K562 (cell line): ENCODE data around the gene KLHL12. TPM values are rescaled to one million over a fixed set of nuclear protein-coding genes. Genes with fewer than 3 reads are reported as not detected.

Experiments
- CBX3 ChIP-seq, 2 experiments: IDR thresholded peaks; 1 replicate in 1 of 2; 2 replicates in 1 of 2; pipeline ENCODE4 v1.6.1; 2012; ENCODE audit warnings: inconsistent platforms in 2 of 2, low read length in 2 of 2, borderline replicate concordance in 1 of 2, control low read depth in 1 of 2
- E2F4 ChIP-seq: sonication (generic); formaldehyde crosslinking; IDR thresholded peaks from 2 replicates; pipeline ENCODE4 v1.8.0; 2022; ENCODE audit warnings: mild to moderate bottlenecking, low read depth, missing genetic modification reagents
- ETV5 ChIP-seq: sonication (generic); formaldehyde crosslinking; IDR thresholded peaks from 2 replicates; pipeline ENCODE4 v1.4.0; 2020; ENCODE audit warnings: low read depth, mild to moderate bottlenecking, missing genetic modification reagents
- FOXA3 ChIP-seq, 2 experiments: fragments of 450-650 bp in 1 of 2; sonication (generic) in 1 of 2; formaldehyde crosslinking; IDR thresholded peaks in 1 of 2; conservative IDR thresholded peaks in 1 of 2; 2 replicates each; pipeline versions ENCODE4 v1.4.0 to v1.8.0; 2020 to 2022; ENCODE audit warnings: mild to moderate bottlenecking in 2 of 2, missing genetic modification reagents in 1 of 2
- FOXP1 ChIP-seq: sonication (generic); formaldehyde crosslinking; IDR thresholded peaks from 2 replicates; pipeline ENCODE4 v1.8.0; 2022; ENCODE audit warnings: mild to moderate bottlenecking, missing genetic modification reagents
- HDAC8 ChIP-seq: fragments of 450-650 bp; IDR thresholded peaks from 2 replicates; pipeline ENCODE4 v1.6.1; 2016; ENCODE audit warnings: mild to moderate bottlenecking, missing genetic modification characterization, moderate library complexity, missing compliant biosample characterization
- ILK ChIP-seq: fragments of 450-650 bp; IDR thresholded peaks from 2 replicates; pipeline ENCODE4 v1.6.1; 2016; ENCODE audit warnings: missing genetic modification characterization, low read depth, mild to moderate bottlenecking, missing compliant biosample characterization, moderate library complexity, borderline replicate concordance
- PHB ChIP-seq: fragments of 250-450 bp; sonication (Bioruptor Pico); IDR thresholded peaks from 2 replicates; pipeline ENCODE4 v1.5.0; 2021
- SIN3B ChIP-seq: fragments of 450-650 bp; IDR thresholded peaks from 2 replicates; pipeline ENCODE4 v1.6.1; 2017; ENCODE audit warnings: low read depth, mild to moderate bottlenecking, moderate library complexity
- TCF3 ChIP-seq: sonication (generic); formaldehyde crosslinking; IDR thresholded peaks from 2 replicates; pipeline ENCODE4 v1.4.0; 2020; ENCODE audit warnings: mild to moderate bottlenecking, missing genetic modification reagents
- ZNF274 ChIP-seq: IDR thresholded peaks from 2 replicates; pipeline ENCODE4 v1.6.1; 2011; ENCODE audit warnings: low read depth, mild to moderate bottlenecking, low read length, moderate library complexity, borderline replicate concordance
- ZNF395 ChIP-seq: fragments of 200-800 bp; sonication (Bioruptor generic); IDR thresholded peaks from 2 replicates; pipeline ENCODE4 v1.6.1; 2017; ENCODE audit warnings: missing genetic modification characterization, missing compliant biosample characterization
- polyA plus RNA-seq, 8 experiments: library from polyadenylated mRNA; depleted of rRNA in 4 of 8; stranded (reverse) in 5 of 8; unstranded in 3 of 8; fragments of >200 nt; fragmentation: Nextera tagmentation in 2 of 8; fragmentation: Illumina TruSeq in 1 of 8; extraction: Ambion mirVana in 2 of 8; extraction: Trizol in 1 of 8; gene quantifications; 2 replicates each; pipeline versions ENCODE4 v1.2.1 to v1.2.3, GENCODE V29; 2011 to 2014; ENCODE audit warnings: inconsistent platforms in 1 of 8, missing spikeins in 1 of 8
- total RNA-seq, 7 experiments: library from RNA; depleted of rRNA in 6 of 7; stranded (reverse); fragments of >200 nt in 6 of 7; fragmentation: Illumina TruSeq in 2 of 7; extraction: Trizol in 2 of 7; gene quantifications; 2 replicates each; pipeline versions ENCODE4 v1.2.1 to v1.2.3, GENCODE V29; 2011 to 2021; ENCODE audit warnings: low replicate concordance in 1 of 7
- TF ChIP-seq, protein P1 (sequence below): fragments of 250-450 bp; sonication (Bioruptor Pico); IDR thresholded peaks from 2 replicates; pipeline ENCODE4 v1.8.0; 2022; ENCODE audit warnings: inconsistent platforms, mild to moderate bottlenecking, moderate library complexity, borderline replicate concordance
- TF ChIP-seq, protein P2 (sequence below), 2 experiments: fragments of 450-650 bp; IDR thresholded peaks; 2 replicates each; pipeline ENCODE4 v1.6.1; 2016; ENCODE audit warnings: mild to moderate bottlenecking in 2 of 2, borderline replicate concordance in 1 of 2, low read depth in 1 of 2, moderate library complexity in 1 of 2

KLHL12 gene
- total and polyA plus RNA-seq, 9 of the 15 experiments (the other 6 are each of a cell fraction or from before 2014, with no cell fraction given) = 23.1 to 85.1 (median 35.0) TPM

DNA sequence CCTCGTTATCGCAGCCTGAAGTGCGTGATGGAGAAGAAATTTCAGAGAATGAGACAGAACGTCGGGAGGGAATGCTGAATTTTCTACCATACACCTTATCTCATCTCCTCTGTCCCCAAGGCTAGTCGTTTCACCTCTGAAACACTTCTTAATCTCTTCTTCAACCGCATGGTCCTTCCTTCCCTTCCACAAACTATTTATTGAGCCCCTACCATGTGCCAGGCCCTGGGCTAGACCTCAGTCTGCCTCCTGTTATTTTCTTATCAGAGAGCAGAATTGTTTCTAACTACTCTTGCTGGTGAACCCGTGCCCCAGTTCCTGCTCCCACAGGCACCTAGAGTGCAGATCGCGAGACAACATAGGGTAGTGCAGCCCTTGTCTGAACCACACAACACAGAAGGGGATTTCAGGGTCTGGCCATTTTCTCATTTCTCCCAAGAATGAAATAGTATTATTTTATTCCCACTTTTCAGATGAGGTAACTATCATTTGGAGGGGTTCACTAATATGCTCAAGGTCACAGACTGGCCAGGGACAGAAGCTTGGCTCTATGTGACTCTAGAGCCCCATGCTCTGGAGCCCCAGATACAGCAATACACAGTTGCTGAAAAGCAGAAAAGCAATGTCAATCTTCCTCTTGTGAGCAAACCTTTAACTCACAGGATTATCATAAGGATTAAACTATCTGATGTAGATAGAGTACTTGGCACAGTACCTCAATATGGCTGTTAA lies 31.7 kb upstream of the KLHL12 start (continued):
- TF ChIP-seq, protein P1, sequence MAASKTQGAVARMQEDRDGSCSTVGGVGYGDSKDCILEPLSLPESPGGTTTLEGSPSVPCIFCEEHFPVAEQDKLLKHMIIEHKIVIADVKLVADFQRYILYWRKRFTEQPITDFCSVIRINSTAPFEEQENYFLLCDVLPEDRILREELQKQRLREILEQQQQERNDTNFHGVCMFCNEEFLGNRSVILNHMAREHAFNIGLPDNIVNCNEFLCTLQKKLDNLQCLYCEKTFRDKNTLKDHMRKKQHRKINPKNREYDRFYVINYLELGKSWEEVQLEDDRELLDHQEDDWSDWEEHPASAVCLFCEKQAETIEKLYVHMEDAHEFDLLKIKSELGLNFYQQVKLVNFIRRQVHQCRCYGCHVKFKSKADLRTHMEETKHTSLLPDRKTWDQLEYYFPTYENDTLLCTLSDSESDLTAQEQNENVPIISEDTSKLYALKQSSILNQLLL (CRISPR knock-in tag) = no peak
- TF ChIP-seq ZNF274 (no peak), ETV5 (CRISPR knock-in tag) (0 out of 2 replicates have a peak, but pooled peaks have one; percentile 9), SIN3B (no peak), PHB (no peak), ILK (tag) (no peak), ZNF395 (CRISPR knock-in tag) (0 out of 2 replicates have a peak, but pooled peaks have one; percentile 3), HDAC8 (tag) (no peak), TCF3 (no peak), FOXA3 (CRISPR knock-in tag; conservative IDR thresholded peaks at IDR 0.05 in 1 of 2, IDR thresholded peaks at IDR 0.05 in 1 of 2) (no peak; a peak in 1 of 4 replicates), E2F4 (CRISPR knock-in tag) (no peak), CBX3 (IDR thresholded peaks at IDR 0.05; ENCODE audit: borderline replicate concordance in 1 of 2, low read length in 2 of 2) (no peak), FOXP1 (CRISPR knock-in tag) (no peak)
- TF ChIP-seq, protein P2, sequence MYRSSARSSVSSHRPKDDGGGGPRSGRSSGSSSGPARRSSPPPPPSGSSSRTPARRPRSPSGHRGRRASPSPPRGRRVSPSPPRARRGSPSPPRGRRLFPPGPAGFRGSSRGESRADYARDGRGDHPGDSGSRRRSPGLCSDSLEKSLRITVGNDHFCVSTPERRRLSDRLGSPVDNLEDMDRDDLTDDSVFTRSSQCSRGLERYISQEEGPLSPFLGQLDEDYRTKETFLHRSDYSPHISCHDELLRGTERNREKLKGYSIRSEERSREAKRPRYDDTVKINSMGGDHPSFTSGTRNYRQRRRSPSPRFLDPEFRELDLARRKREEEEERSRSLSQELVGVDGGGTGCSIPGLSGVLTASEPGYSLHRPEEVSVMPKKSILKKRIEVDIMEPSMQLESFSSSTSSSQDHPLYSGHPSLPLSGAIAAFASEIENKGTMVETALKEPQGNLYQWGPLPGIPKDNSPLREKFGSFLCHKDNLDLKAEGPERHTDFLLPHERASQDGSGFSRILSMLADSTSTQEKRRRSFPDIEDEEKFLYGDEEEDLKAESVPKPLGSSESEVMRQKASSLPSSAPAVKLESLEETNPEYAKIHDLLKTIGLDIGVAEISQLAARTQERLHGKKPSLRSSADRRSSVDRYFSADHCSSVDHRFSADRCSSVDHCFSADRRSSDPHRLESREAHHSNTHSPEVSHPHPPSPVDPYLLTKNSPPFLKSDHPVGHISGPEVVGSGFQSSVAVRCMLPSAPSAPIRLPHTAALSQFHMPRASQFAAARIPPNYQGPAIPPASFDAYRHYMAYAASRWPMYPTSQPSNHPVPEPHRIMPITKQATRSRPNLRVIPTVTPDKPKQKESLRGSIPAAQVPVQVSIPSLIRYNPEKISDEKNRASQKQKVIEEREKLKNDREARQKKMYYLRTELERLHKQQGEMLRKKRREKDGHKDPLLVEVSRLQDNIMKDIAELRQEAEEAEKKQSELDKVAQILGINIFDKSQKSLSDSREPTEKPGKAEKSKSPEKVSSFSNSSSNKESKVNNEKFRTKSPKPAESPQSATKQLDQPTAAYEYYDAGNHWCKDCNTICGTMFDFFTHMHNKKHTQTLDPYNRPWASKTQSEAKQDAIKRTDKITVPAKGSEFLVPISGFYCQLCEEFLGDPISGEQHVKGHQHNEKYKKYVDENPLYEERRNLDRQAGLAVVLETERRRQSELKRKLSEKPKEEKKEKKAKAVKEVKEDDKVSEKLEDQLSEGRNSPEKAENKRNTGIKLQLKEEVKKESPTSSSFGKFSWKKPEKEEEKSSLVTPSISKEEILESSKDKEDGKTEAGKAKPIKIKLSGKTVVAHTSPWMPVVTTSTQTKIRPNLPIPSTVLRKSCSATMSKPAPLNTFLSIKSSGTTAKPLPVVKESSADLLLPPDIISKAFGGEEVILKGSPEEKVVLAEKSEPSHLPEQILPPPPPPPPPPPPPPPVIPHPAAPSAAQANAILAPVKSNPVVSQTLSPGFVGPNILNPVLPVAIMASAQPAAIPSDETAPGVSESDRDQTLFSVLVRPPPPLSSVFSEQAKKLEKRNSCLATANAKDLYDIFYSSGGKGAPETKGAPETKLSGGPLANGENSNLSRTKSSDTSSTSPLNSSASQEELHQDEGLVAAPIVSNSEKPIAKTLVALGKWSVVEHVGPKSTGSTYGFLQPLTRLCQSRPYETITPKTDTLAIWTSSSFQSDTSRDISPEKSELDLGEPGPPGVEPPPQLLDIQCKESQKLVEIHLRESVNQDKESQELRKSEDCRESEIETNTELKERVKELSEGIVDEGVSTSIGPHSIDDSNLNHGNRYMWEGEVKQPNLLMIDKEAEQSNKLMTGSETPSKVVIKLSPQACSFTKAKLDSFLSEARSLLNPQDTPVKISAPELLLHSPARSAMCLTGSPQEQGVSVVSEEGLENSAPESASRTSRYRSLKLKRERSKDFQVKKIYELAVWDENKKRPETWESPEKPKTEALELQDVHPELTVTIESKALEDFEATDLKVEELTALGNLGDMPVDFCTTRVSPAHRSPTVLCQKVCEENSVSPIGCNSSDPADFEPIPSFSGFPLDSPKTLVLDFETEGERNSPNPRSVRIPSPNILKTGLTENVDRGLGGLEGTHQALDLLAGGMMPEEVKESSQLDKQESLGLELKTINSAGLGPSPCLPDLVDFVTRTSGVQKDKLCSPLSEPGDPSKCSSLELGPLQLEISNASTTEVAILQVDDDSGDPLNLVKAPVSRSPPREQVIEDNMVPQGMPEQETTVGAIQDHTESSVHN (IDR thresholded peaks at IDR 0.05; ENCODE audit: borderline replicate concordance in 1 of 2, low read depth in 1 of 2) = no peak
